ENCODE measurements around the gene NUP50.

The NUP50 gene

GRCh38 chr22:45237065-45237990, 73.6 kb downstream of the NUP50 start:
- H3K9me3 ChIP-seq (replicated peaks in 1 of 11): no peaks in the 10 kb centered on the region
- H3K36me3 ChIP-seq: peaks cover 12 to 48% (median 24%) of the 10 kb centered on the region in 11 experiments; a peak in 17 of 22 replicates
- H3K27ac ChIP-seq: peak overlapping the region in 5 of 11 experiments; percentile 2 to 92 (median 88); a peak in 10 of 22 replicates
- H3K4me3 ChIP-seq: peak overlapping the region in 4 of 10 experiments; percentile 3 to 64 (median 52); a peak in 5 of 20 replicates
- no peak for TF ChIP-seq Cebpa-rat (IDR thresholded peaks at IDR 0.05)
- no peaks in the 10 kb centered on the region for H3K27me3 ChIP-seq
- peaks cover 75 to 91% (median 87%) of the 10 kb centered on the region in 10 experiments for H3K4me1 ChIP-seq
- H3K9ac ChIP-seq: peak overlapping the region in 10 of 11 experiments; percentile 20 to 88 (median 79); a peak in 17 of 22 replicates
- H4K20me1 ChIP-seq: peaks cover 39 to 80% (median 65%) of the 10 kb centered on the region in 11 experiments
- H3K4me2 ChIP-seq: peak overlapping the region; percentile 94 to 100 (median 97)

Data from BLaER1 treated with 17β-estradiol and CSF1 and Interleukin-3, amounts not matched to agents 10 nM and 100 nM (cell line).